Suprapubic skin (tissue), 3 donors: Measurements from ENCODE around the gene EVI2A.

ENCODE experiments used
- CTCF ChIP-seq, 2 donors: fragments of 200-600 bp in 1 of 2; fragments of 450-650 bp in 1 of 2; sonication (generic) in 1 of 2; IDR thresholded peaks; one replicate each; pipeline ENCODE4 v1.5.1; 2016 to 2019; ENCODE audit warnings: antibody characterized with exemption in 2 of 2, mild to moderate bottlenecking in 1 of 2, moderate library complexity in 1 of 2
- POLR2A ChIP-seq, 2 donors: fragments of 450-650 bp; IDR thresholded peaks; one replicate each; pipeline ENCODE4 v1.6.1; 2017; ENCODE audit warnings: antibody characterized with exemption in 2 of 2, mild to moderate bottlenecking in 2 of 2, moderate library complexity in 2 of 2

GRCh38 chr17:31307640-31308039, 13.8 kb downstream of the EVI2A start:
- TF ChIP-seq CTCF (IDR thresholded peaks at IDR 0.05) (no peak), POLR2A (IDR thresholded peaks at IDR 0.05) (no peak)
